Pancreas (tissue), 10 donors: ENCODE results near the gene PITPNB. TPM values are rescaled to one million over a fixed set of nuclear protein-coding genes. Genes with fewer than 3 reads are reported as not detected.
A peak's percentile ranks its signal among the peaks of the same experiment; 100 is the strongest.

Experiments
- ATAC-seq, 4 donors: fragments of 200-7000 bp; cut with Tn5 transposase; one replicate each; pipeline versions ENCODE4 v1.8.0 to v1.9.1; 2020; ENCODE audit warnings: mild to moderate bottlenecking in 4 of 4, moderate library complexity in 4 of 4
- DNase-seq, 6 donors: peaks; one replicate each; pipeline ENCODE4 v3.0.0-alpha.2; 2020
- FAIRE-seq: peaks from 2 replicates; lab custom pipeline; 2012; peaks lifted over from hg19 to GRCh38; lab: Jason Lieb, UNC
- H3K27ac ChIP-seq, 4 donors: fragments of 200-600 bp; sonication (generic); 1 replicate in 3 of 4; 2 replicates in 1 of 4; pipeline versions ENCODE4 v1.5.0 to v1.8.0; 2020
- H3K27me3 ChIP-seq, 4 donors: fragments of 200-600 bp; one replicate each; pipeline ENCODE4 v1.8.0; 2021
- H3K36me3 ChIP-seq, 3 donors: fragments of 200-600 bp; sonication (generic) in 1 of 3; one replicate each; pipeline versions ENCODE4 v1.5.0 to v1.8.0; 2020 to 2021
- H3K4me1 ChIP-seq, 3 donors: fragments of 200-600 bp; one replicate each; pipeline ENCODE4 v1.8.0; 2021
- H3K4me3 ChIP-seq, 4 donors: fragments of 200-600 bp; sonication (generic) in 2 of 4; one replicate each; pipeline versions ENCODE4 v1.5.0 to v1.8.0; 2020 to 2021
- H3K9me3 ChIP-seq, 4 donors: fragments of 200-600 bp; one replicate each; pipeline ENCODE4 v1.8.0; 2021
- whole genome bisulfite sequencing, 2 donors: extraction: QIAGEN DNeasy Blood & Tissue Kit; methylation state at CpG; one replicate each; pipeline ENCODE4 v1.1.7; 2013; 5-methylcytosine and 5-hydroxymethylcytosine counted together
- intact Hi-C, 3 donors: fragments of 100-400 bp; cut with DNase I; formaldehyde crosslinking; loops; one replicate each; pipeline versions ENCODE4 v1.11.1 to v1.14.2; 2022
- polyA plus RNA-seq, 2 donors: library from polyadenylated mRNA; stranded (reverse); fragments of 200-250 nt; gene quantifications; one replicate each; pipeline ENCODE4 v1.2.3, GENCODE V29; 2013
- total RNA-seq, 6 donors: library from RNA; stranded (reverse); fragmentation: NEBNext Ultra II Directional in 4 of 6; extraction: Animal tissue kit (Norgen Biotek cat#: 25700) in 4 of 6; gene quantifications; one replicate each; pipeline versions ENCODE4 v1.2.1 to v1.2.4, GENCODE V29; 2021 to 2023
- TF ChIP-seq, protein P1 (sequence below), 4 donors: fragments of 200-600 bp; sonication (generic) in 3 of 4; IDR thresholded peaks; one replicate each; pipeline versions ENCODE4 v1.5.0 to v1.8.0; 2021; ENCODE audit warnings: antibody characterized with exemption in 4 of 4
- donor health status: healthy with polysubstance abuse.
- donor health status: DM: no; HTN: no; CAD: no; lungs with moderate emphysema.
- donor health status: DM: no; HTN: no; CAD: no.
- donor health status: control.
- donor health status: control.
- donor health status: Bipolar disorder and iron deficiency.
- donor health status: DM: yes; HTN: yes; CAD: no.
- donor health status: DM: no; HTN: no; CAD: no.
- donor health status: DM: no; HTN: no; CAD: no.
- donor health status: DM: yes; HTN: yes; CAD: no.

The PITPNB gene
- total RNA-seq, result 10 to 100 TPM; 20.4 to 38.0 (median 26.9) TPM
- 10 to 100 TPM; 14.3 to 24.2 TPM for polyA plus RNA-seq

DNA sequence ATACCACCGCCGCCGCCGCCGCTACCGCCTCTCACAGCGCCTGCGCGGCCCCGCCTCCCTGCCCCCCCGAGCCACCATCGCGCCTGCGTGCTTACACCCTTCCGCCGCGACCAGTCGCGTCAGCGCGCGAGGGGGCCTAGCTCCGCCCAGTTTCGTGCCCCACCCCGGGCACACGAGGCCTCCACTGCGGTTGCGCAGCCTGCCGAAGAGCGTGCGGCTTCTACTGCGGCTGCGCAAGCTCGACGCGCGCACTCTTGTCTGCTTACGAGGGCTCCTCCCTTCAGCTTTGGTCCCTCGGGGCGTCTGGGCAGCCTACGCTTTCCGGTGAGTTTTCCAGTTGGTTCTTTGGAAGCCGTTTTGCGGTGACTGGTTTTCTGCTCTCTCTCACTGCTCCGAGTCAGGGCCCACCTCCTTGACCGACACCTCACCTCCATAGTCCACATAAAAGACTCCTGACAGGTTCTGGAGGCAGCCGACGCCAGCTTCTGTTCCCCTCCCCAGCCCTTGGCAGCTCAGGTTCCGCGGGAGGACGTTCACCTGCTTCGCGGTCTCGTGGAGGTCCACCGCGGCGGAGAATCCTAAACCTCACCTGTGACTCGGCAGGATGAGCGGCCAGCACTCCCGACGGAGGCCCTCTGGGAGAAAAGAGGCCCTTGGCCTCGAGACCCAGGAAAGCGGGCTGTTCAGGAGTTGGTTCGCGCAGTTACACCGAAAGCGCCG lies at the start of gene PITPNB:
TSS of gene PITPNB (minus strand) at position 35 of the 720 bp plus-strand sequence. CDS start 65 bp downstream, outside the sequence.
- TF ChIP-seq, protein P1, sequence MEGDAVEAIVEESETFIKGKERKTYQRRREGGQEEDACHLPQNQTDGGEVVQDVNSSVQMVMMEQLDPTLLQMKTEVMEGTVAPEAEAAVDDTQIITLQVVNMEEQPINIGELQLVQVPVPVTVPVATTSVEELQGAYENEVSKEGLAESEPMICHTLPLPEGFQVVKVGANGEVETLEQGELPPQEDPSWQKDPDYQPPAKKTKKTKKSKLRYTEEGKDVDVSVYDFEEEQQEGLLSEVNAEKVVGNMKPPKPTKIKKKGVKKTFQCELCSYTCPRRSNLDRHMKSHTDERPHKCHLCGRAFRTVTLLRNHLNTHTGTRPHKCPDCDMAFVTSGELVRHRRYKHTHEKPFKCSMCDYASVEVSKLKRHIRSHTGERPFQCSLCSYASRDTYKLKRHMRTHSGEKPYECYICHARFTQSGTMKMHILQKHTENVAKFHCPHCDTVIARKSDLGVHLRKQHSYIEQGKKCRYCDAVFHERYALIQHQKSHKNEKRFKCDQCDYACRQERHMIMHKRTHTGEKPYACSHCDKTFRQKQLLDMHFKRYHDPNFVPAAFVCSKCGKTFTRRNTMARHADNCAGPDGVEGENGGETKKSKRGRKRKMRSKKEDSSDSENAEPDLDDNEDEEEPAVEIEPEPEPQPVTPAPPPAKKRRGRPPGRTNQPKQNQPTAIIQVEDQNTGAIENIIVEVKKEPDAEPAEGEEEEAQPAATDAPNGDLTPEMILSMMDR (IDR thresholded peaks at IDR 0.05), result no peak
- ATAC-seq, result peak; percentile 93 to 99 (median 98)
- FAIRE-seq, result no peak
- Histone ChIP-seq H3K36me3 (no peaks in the 10 kb centered on the region), H3K4me3 (peak within 1 kb of the TSS; percentile 88 to 91 (median 90)), H3K4me1 (peaks cover 4 to 31% (median 22%) of the 10 kb centered on the region in 3 donors), H3K9me3 (no peaks in the 10 kb centered on the region), H3K27ac (peak within 1 kb of the TSS; percentile 67 to 95 (median 92)), H3K27me3 (no peaks in the 10 kb centered on the region)
- WGBS, 2 donors, result 0% methylated on average over 68 of the region's 68 CpGs
- peak; percentile 97 to 100 (median 100) for DNase-seq
- intact Hi-C loops, result no loop called here

DNA sequence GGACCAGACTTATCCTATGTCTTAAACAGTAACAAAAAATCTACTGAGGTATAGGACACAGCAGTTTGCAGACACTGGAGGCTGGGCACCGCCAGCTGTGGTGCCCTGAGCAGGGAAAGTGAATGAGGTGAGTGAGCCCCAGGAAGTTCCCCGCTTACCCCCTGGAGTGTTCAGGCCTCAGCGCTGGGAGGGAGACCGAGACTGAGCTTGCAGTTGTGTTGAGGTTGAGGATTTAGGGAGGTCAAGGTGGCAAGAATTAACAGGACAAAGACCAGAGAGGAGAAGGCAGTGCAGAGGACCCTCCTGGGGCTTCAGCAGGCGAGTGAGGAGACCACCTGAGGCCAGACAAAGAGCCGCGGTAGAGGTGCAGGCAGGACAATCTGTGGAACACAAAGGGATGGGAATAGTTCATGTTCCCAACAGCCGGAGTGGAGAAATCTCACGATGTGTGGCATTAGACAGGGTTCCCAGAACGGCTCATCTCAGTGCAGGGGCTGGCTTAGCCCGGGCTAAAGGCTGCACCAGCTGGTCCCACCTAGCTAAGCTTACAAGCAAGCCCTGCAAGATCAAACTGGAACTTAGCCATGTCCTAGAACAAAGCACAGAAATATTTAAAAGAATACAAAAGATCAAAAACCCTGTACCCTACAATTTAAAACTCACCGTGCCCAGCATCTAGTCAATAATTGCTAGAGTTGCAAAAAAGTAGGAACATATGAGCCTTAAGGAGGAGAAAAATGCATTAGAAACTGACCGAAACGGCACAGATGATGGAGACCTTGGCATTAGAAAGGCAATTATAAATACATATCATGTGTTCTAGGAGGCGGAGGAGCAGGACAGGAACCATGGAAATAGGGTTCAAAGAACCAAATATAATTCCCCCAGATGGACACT lies 47.4 kb upstream of the PITPNB start:
- TF ChIP-seq, protein P1 (IDR thresholded peaks at IDR 0.05), result no peak
- H3K27me3 ChIP-seq, result no peaks in the 10 kb centered on the region
- no peak overlapping the region for H3K27ac ChIP-seq
- no peak for DNase-seq
- H3K36me3 ChIP-seq, result no peaks in the 10 kb centered on the region
- 90 to 91% methylated on average over 15 of the region's 15 CpGs for WGBS, 2 donors
- intact Hi-C loops, result no loop called here
- no peaks in the 10 kb centered on the region for H3K9me3 ChIP-seq
- peaks cover 5 to 8% (median 6%) of the 10 kb centered on the region in 3 donors for H3K4me1 ChIP-seq
- FAIRE-seq, result no peak
- H3K4me3 ChIP-seq, result no peak overlapping the region
- no peak for ATAC-seq

DNA sequence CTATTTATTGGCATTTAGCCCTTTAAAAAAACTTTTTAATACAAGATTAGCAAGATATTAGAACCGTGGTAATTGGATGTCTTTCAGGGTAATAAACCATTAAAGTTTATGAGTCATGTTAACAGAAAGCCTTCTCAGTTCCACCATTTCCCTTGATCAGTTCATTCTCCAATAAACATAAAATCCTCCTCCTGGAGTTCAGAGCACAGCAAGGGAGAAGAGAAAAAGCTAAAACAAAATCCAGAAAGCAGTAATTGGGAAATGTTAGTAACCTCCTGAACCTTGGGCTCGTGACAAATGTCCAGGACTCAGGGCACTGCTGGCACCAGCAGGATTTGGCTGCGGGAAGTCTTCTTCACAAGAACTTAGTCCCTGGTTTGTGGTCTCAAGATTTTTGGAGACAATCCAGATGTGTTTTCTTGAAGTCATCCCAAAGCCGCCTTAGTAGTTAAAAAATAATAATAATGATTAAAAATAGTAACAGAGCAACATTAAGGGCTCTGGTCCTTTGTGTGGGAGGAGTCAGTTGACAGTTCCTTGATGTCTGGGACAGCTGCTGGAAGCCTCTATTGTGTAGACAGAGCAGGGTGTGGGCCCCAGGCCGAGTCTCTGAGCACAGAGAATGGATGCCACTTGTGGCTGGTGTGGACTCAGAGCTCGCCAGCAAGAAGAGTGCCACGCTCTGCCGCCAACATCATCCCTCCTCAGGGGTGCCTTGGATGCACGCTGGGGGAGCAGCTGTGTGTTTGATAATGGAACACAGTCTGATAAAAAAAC lies 43.4 kb upstream of the PITPNB start:
- TF ChIP-seq, protein P1 (IDR thresholded peaks at IDR 0.05), result no peak
- intact Hi-C loops, result no loop called here
- Histone ChIP-seq H3K27me3 (no peaks in the 10 kb centered on the region), H3K36me3 (no peaks in the 10 kb centered on the region), H3K4me3 (no peak overlapping the region), H3K9me3 (no peaks in the 10 kb centered on the region), H3K27ac (no peak overlapping the region), H3K4me1 (peaks cover 11 to 14% (median 12%) of the 10 kb centered on the region in 3 donors)
- 54 to 69% methylated on average over 9 of the region's 9 CpGs for WGBS, 2 donors
- FAIRE-seq, result no peak
- peak in 2 of 4 donors; percentile 32 to 46 for ATAC-seq
- no peak for DNase-seq

DNA sequence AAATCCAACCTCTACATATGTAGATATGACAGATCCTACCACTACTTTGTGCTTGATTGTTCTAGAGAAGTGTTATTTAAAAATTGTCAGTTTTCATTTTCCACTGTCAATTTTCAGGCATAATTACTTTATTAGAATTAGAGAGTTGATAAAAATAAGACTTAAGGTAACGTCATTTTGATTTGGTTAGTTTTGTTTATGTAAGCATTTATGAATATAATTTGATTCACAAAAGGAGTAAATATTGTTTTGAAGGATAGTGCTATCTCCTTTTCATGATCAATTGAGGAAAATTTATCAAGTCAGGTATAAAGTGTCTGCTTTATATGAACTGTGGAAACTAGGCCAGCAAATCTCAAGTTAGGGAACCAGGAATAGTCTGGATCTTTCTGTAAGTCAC lies 42.6 kb upstream of the PITPNB start:
- H3K36me3 ChIP-seq, result no peaks in the 10 kb centered on the region
- H3K4me1 ChIP-seq, result peaks cover 11 to 14% (median 12%) of the 10 kb centered on the region in 3 donors
- no peak overlapping the region for H3K4me3 ChIP-seq
- no peaks in the 10 kb centered on the region for H3K27me3 ChIP-seq
- intact Hi-C loops, result no loop called here
- TF ChIP-seq, protein P1 (IDR thresholded peaks at IDR 0.05), result no peak
- H3K9me3 ChIP-seq, result no peaks in the 10 kb centered on the region
- ATAC-seq, result no peak
- 41 to 43% methylated on average over 1 of the region's 1 CpG for whole genome bisulfite sequencing, 2 donors
- no peak for DNase-seq
- peak; percentile 37 for FAIRE-seq
- H3K27ac ChIP-seq, result peak overlapping the region in 1 of 4 donors; percentile 37
